ENCODE results near the gene MYRF.
A peak's percentile ranks its signal among the peaks of the same experiment; 100 is the strongest.

Gene MYRF

GRCh38 chr11:61828379-61828628 lies 75.9 kb downstream of the MYRF start:
- peak overlapping the region; percentile 68 for H3K27ac ChIP-seq
- TF ChIP-seq ZFX (IDR thresholded peaks at IDR 0.05; ENCODE audit: borderline replicate concordance) (no peak), CTCF (IDR thresholded peaks at IDR 0.05) (no peak)

- TF ChIP-seq CTCF (IDR thresholded peaks at IDR 0.05) (no peak), ZFX (IDR thresholded peaks at IDR 0.05; ENCODE audit: borderline replicate concordance) (no peak)
- peak overlapping the region; percentile 68 for H3K27ac ChIP-seq
Measured at GRCh38 chr11:61828629-61829407, 76.4 kb downstream of the MYRF start.

- H3K27ac ChIP-seq = peak overlapping the region; percentile 37
- TF ChIP-seq CTCF (IDR thresholded peaks at IDR 0.05) = no peak
- no peak for TF ChIP-seq ZFX (IDR thresholded peaks at IDR 0.05; ENCODE audit: borderline replicate concordance)
Measured at GRCh38 chr11:61829806-61830205, 77.4 kb downstream of the MYRF start.

- no peak for TF ChIP-seq ZFX (IDR thresholded peaks at IDR 0.05; ENCODE audit: borderline replicate concordance)
- H3K27ac ChIP-seq = peak overlapping the region; percentile 37
Measured at GRCh38 chr11:61830237-61831105, 78.0 kb downstream of the MYRF start.

GRCh38 chr11:61832207-61832606 lies 79.8 kb downstream of the MYRF start:
- TF ChIP-seq ZFX (IDR thresholded peaks at IDR 0.05; ENCODE audit: borderline replicate concordance) (no peak), CTCF (IDR thresholded peaks at IDR 0.05) (no peak)
- H3K27ac ChIP-seq = no peak overlapping the region

GRCh38 chr11:61832754-61833153 lies 80.3 kb downstream of the MYRF start:
- TF ChIP-seq ZFX (IDR thresholded peaks at IDR 0.05; ENCODE audit: borderline replicate concordance) (no peak), CTCF (IDR thresholded peaks at IDR 0.05) (no peak)
- no peak overlapping the region for H3K27ac ChIP-seq

- TF ChIP-seq ZFX (IDR thresholded peaks at IDR 0.05; ENCODE audit: borderline replicate concordance) (no peak), CTCF (IDR thresholded peaks at IDR 0.05) (no peak)
- no peak overlapping the region for H3K27ac ChIP-seq
Measured at GRCh38 chr11:61833471-61833870, 81.0 kb downstream of the MYRF start.

Data from 22Rv1 (cell line).